ENCODE data around the gene GHR.

GHR gene

DNA sequence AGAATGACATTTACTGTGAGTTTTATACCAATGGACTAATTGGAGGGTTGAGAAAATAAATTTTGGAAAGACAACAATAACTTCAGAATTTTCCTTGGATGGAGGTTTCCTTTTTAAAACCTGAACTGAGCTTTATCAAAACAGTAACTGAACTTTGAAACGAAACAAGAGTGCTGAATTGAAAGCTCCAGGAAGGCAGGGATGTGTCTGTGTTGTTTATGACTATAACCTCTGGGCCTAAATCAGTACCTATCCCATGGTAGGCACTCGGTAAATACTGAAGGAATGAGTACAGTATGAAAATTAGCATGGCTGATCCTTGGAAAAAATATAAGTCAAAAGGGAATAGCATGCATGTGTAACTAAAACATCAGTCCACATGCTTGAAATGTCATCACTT, 93.9 kb downstream of the GHR start:
- POLR2A ChIA-PET (ENCODE audit: low non-redundant PET), result no interaction called here
- CTCF ChIA-PET, result no interaction called here
- DNase-seq (ENCODE audit: low spot score), result no peak
- TF ChIP-seq, protein P1, sequence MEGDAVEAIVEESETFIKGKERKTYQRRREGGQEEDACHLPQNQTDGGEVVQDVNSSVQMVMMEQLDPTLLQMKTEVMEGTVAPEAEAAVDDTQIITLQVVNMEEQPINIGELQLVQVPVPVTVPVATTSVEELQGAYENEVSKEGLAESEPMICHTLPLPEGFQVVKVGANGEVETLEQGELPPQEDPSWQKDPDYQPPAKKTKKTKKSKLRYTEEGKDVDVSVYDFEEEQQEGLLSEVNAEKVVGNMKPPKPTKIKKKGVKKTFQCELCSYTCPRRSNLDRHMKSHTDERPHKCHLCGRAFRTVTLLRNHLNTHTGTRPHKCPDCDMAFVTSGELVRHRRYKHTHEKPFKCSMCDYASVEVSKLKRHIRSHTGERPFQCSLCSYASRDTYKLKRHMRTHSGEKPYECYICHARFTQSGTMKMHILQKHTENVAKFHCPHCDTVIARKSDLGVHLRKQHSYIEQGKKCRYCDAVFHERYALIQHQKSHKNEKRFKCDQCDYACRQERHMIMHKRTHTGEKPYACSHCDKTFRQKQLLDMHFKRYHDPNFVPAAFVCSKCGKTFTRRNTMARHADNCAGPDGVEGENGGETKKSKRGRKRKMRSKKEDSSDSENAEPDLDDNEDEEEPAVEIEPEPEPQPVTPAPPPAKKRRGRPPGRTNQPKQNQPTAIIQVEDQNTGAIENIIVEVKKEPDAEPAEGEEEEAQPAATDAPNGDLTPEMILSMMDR (conservative IDR thresholded peaks at IDR 0.05; ENCODE audit: low read depth), result no peak
- no peak overlapping the region for H3K27ac ChIP-seq

DNA sequence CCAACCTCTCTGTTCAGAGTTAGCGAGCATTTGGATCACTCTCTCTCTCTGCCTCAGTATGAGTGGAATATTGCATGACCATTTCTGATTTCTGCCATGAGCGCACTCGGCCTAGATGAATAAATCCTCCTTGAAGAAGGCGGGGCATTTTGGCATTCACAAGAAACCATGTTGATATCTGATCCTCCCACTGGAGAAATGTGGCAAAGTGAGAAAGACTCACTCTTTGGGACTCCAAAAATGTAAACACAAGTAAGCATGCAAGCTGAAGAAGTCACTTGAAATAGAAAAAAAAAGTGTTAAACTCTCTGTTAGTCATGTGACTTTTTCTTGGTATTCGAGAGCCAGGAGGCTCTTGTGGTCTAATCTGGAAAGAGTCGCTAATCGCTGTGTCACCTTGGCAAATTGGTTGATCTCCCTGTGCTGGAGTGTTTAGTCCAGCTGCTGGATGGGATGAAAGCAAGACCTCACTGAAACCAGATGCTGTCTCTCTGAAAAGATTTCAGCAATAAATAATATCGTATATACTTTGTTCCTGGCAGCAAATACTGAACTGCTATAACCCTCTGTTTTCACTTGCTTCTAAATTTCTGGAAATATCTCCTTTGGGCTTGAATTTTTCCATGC, 95.5 kb downstream of the GHR start:
- TF ChIP-seq, protein P1 (conservative IDR thresholded peaks at IDR 0.05; ENCODE audit: low read depth), result no peak
- DNase-seq (ENCODE audit: low spot score), result no peak
- ChIA-PET POLR2A (ENCODE audit: low non-redundant PET) (no interaction called here), CTCF (interaction anchor here (0.6 kb wide), 1 partner anchor 642 kb away, joined by 3 read pairs; no protein-coding TSS in a partner anchor)
- no peak overlapping the region for H3K27ac ChIP-seq

DNA sequence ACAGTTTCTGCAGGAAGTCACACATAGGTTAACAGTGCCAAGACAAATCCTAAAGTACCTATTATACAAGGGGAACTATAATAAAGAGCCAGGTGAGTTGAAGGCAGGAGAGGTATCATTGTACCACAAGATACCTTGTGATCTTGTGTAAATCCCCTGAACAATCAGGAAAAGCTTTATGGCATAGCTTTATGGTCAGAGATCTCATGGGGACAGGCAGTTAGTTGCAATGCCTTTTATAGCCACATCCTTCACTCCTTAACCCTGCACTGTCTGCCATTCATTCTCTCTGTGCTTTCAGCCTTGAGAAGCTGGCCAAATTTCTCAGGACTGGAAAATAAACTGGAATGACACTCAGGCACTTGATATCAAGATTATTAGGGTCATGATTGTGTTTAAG, 97.0 kb downstream of the GHR start:
- ChIA-PET CTCF (interaction anchor here (0.8 kb wide), 1 partner anchor 12 kb away, joined by 3 read pairs; no protein-coding TSS in a partner anchor), POLR2A (ENCODE audit: low non-redundant PET) (no interaction called here)
- H3K27ac ChIP-seq, result no peak overlapping the region
- no peak for DNase-seq (ENCODE audit: low spot score)
- TF ChIP-seq, protein P1 (conservative IDR thresholded peaks at IDR 0.05; ENCODE audit: low read depth), result no peak

DNA sequence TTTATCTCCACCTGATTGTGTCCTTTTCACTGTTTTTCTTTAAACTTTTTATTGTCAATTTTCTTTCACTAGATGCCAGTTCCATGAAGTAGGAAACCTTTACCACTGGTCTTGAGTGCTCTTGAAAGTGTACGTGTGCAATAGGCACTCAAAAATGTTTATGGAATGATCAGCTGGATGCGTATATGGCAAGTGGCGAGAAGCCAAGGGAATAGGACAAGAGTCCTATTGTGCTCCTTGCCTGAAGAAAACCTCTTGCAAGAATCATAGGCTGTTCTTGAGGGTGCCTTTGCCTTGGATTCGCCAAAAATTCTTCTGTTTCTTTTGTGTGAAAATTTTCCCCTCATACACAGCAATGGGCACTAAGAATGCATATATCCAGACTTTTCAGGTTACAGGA, 97.7 kb downstream of the GHR start:
- H3K27ac ChIP-seq, result no peak overlapping the region
- TF ChIP-seq, protein P1 (conservative IDR thresholded peaks at IDR 0.05; ENCODE audit: low read depth), result no peak
- ChIA-PET CTCF (interaction anchor here (0.8 to 1.3 kb wide), 2 partner anchors 11 to 14 kb away, joined by 3 read pairs; no protein-coding TSS in a partner anchor), POLR2A (ENCODE audit: low non-redundant PET) (no interaction called here)
- DNase-seq (ENCODE audit: low spot score), result no peak

DNA sequence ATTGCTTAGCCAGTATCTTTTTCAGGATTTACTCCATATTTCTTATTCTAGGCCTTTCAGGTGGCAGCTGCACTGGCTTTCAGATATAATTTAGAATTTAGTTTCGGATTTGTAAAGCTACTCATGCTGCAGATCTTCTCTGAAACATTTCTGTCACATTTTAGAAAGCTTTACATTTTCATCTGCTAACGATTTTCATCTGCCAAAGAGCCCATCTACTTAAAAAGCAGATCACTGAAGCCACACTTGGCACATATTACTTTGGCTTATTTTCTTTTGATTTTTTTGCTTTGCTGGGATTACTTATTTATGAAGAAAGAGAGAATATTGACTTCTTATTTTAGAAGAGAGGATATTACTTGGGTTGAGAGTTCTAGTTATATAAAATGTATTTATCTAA, 98.2 kb downstream of the GHR start:
- H3K27ac ChIP-seq, result no peak overlapping the region
- DNase-seq (ENCODE audit: low spot score), result no peak
- CTCF ChIA-PET, result interaction anchor here (0.6 to 1.3 kb wide), 2 partner anchors 14 to 426 kb away, joined by 3 read pairs; no protein-coding TSS in a partner anchor
- POLR2A ChIA-PET (ENCODE audit: low non-redundant PET), result no interaction called here
- TF ChIP-seq, protein P1 (conservative IDR thresholded peaks at IDR 0.05; ENCODE audit: low read depth), result no peak

DNA sequence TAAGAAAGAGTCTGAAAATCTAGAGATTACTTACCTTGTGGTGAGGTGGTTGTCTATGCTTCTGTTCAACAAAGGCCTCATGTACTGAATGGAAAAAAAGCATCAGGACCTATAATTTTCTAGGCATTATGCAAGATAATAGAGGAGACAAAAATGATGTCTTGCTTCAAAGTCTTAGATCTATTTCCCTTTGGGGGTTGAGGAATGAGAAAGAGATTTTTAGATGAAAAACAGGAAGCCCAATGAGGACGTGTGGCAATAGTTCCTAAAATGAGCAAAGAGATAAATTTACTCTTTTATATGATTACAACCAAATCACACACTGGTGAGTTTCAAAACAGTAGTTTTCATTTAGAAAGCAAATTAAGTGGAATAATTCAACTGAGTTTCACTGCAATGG, 99.5 kb downstream of the GHR start:
- POLR2A ChIA-PET (ENCODE audit: low non-redundant PET), result no interaction called here
- DNase-seq (ENCODE audit: low spot score), result no peak
- TF ChIP-seq, protein P1 (conservative IDR thresholded peaks at IDR 0.05; ENCODE audit: low read depth), result no peak
- H3K27ac ChIP-seq, result no peak overlapping the region
- CTCF ChIA-PET, result no interaction called here
